Spinal cord (tissue), 10 donors: Measurements from ENCODE around the gene PDE1A. TPM values are rescaled to one million over a fixed set of nuclear protein-coding genes. Genes with fewer than 3 reads are reported as not detected.

Experiments
- DNase-seq, 6 donors: peaks; one replicate each; pipeline versions ENCODE4 v3.0.0 to v3.0.0-alpha.2; 2013 to 2015; ENCODE audit warnings: low spot score in 6 of 6, low read depth in 4 of 6
- H3K27ac ChIP-seq: one replicate; pipeline ENCODE4 v1.5.1; 2013; ENCODE audit warnings: low read depth, low read length, control low read depth
- H3K27me3 ChIP-seq: one replicate; pipeline ENCODE4 v1.6.1; 2013; ENCODE audit warnings: low read length; ENCODE audit not compliant: control insufficient read depth, insufficient read depth
- H3K36me3 ChIP-seq: one replicate; pipeline ENCODE4 v1.6.1; 2013; ENCODE audit warnings: low read length; ENCODE audit not compliant: control insufficient read depth, insufficient read depth
- H3K4me1 ChIP-seq: one replicate; pipeline ENCODE4 v1.6.1; 2013; ENCODE audit warnings: low read length; ENCODE audit not compliant: control insufficient read depth, insufficient read depth
- H3K4me3 ChIP-seq: one replicate; pipeline ENCODE4 v1.5.1; 2013; ENCODE audit warnings: low read depth, low read length, control low read depth
- H3K9me3 ChIP-seq: one replicate; pipeline ENCODE4 v1.6.1; 2013; ENCODE audit warnings: low read length; ENCODE audit not compliant: control insufficient read depth, insufficient read depth
- WGBS: methylation state at CpG from one replicate; pipeline ENCODE4 v1.1.5; 2013; ENCODE audit warnings: missing lambda C conversion rate; ENCODE audit not compliant: insufficient coverage; 5-methylcytosine and 5-hydroxymethylcytosine counted together
- polyA plus RNA-seq, 2 donors: library from polyadenylated mRNA; unstranded; fragments of 120-200 nt; gene quantifications; one replicate each; pipeline ENCODE4 v1.2.1, GENCODE V29; 2013; ENCODE audit not compliant: insufficient read length in 2 of 2
- total RNA-seq, 2 donors: library from RNA; depleted of rRNA in 1 of 2; stranded (reverse); fragments of 120-200 nt in 1 of 2; fragments of >200 nt in 1 of 2; gene quantifications; one replicate each; pipeline versions ENCODE4 v1.2.3 to v1.2.4, GENCODE V29; 2013 to 2014
- donor health status: healthy.

PDE1A gene
- total and polyA plus RNA-seq, 4 donors = 8.7 to 73.8 (median 23.3) TPM

DNA sequence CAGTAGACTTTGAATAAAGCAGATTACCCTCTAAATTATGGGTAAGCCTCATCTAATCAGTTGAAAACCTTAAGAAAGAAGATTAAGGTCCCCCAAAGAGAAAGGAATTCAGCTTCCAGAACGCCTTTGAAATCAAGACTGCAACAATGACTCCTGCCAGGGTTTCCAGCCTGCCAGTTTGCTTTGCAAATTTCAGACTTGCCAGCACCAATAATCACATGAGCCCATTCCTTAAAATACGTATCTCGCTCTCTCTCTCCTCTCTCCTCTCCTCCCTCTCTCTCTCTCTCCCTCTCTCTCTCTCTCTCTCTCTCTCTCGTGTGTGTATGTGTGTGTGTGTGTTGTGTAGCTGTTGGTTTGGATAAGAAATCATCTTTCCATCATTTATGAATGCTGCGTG lies 184.2 kb downstream of the PDE1A start:
- no CpG with 5 or more reads among the region's 5 CpGs for WGBS
- DNase-seq = peak in 1 of 6 donors; percentile 75
- no peaks in the 10 kb centered on the region for H3K36me3 ChIP-seq

DNA sequence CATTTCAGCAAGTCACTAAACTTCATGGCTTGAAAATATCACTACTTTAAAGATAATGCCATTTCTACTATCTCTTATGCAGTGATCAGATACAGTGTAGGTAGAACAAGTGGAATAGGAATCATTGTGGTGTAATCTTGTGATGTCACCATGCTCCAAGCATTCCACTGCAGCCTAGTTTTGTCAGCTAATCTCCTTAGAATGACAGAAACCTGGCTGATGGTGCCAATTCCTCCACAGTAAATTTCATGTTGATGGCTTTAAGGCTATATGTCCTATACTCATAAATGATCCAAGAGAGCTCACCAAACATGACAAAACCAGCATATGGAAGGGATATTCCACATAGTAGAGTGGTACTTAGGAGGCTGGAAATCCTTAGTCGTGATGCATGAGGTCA lies 184.9 kb downstream of the PDE1A start:
- DNase-seq = no peak
- H3K27ac ChIP-seq = no peak overlapping the region
- WGBS = 100% methylated on average over 1 of the region's 1 CpG

More for the DNA sequence above, 184.2 kb downstream of the PDE1A start:
- no peaks in the 10 kb centered on the region for H3K27me3 ChIP-seq
- no peaks in the 10 kb centered on the region for H3K4me1 ChIP-seq
- no peak overlapping the region for H3K27ac ChIP-seq
- no peak overlapping the region for H3K4me3 ChIP-seq
- no peaks in the 10 kb centered on the region for H3K9me3 ChIP-seq

DNA sequence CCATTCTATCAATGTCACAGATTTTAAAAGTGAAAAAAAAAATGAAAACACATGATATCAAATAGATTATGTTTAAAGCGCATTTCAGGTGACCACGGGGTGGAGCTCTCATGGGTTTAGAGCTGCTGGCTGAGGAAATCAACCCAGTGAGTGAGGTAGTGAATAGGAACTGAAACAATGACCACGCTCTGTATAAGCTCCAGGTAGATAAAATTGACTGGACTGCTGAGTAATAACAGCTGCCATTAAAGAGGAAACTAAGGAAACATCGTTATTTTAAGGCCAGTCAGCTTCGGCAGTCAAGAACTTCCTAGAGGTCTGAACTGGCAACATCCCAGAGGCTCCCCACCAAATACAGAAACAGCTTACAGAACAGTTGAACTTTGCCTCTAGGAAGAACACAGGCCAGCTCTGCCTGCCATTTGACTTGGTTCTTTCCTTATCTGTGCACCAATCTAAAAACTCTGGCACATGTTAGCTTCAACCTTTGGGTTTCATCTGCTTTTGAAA lies 185.9 kb downstream of the PDE1A start:
- Histone ChIP-seq H3K9me3 (no peaks in the 10 kb centered on the region), H3K4me1 (no peaks in the 10 kb centered on the region), H3K27ac (no peak overlapping the region), H3K4me3 (no peak overlapping the region), H3K27me3 (no peaks in the 10 kb centered on the region), H3K36me3 (no peaks in the 10 kb centered on the region)
- 50% methylated on average over 4 of the region's 5 CpGs for WGBS
- peak in 2 of 6 donors; percentile 15 to 18 for DNase-seq

More for the DNA sequence above, 184.9 kb downstream of the PDE1A start:
- Histone ChIP-seq H3K27me3 (no peaks in the 10 kb centered on the region), H3K9me3 (no peaks in the 10 kb centered on the region), H3K4me3 (no peak overlapping the region), H3K4me1 (no peaks in the 10 kb centered on the region), H3K36me3 (no peaks in the 10 kb centered on the region)

DNA sequence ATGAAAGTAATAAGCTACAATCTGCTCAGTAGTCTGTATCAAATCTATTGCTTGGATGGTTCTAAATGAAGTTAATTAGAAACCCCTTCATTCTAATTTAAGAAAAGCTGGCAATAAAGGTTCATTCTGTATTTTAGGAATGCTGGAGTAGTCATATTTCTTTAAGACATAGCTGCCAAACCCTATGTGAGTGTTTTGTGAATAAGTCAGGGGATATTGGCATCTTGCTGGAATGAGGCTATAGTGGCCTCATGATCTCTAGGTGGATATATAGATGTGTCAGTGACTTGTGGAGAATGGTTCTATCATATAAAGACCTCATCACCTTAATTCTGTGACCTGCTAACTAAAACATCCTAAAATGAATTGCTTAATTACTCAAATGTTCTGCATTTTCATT lies 196.3 kb downstream of the PDE1A start:
- Histone ChIP-seq H3K27me3 (no peaks in the 10 kb centered on the region), H3K36me3 (no peaks in the 10 kb centered on the region), H3K4me1 (no peaks in the 10 kb centered on the region), H3K4me3 (no peak overlapping the region), H3K9me3 (no peaks in the 10 kb centered on the region), H3K27ac (no peak overlapping the region)
- peak in 1 of 6 donors; percentile 46 for DNase-seq

DNA sequence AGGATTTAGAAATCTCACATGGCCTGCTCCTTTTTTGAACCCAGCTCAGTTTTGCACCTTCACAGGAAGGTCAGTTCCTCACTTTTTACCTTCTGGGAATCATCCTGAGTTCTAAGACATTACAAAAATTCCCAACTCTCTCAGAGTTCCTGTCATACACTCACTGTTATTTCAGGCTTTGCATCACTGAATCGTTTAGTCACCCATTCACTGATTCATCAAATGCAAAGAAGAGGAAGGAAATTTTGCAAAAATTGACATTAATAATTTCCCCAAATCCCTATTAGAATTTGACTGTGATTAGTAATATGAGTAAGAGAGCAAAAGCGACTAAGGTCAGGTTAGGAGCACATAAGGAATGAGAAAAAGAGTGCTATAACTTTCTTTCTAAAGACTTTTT lies 197.5 kb downstream of the PDE1A start:
- Histone ChIP-seq H3K4me3 (no peak overlapping the region), H3K27me3 (no peaks in the 10 kb centered on the region), H3K36me3 (no peaks in the 10 kb centered on the region), H3K9me3 (no peaks in the 10 kb centered on the region), H3K27ac (no peak overlapping the region), H3K4me1 (no peaks in the 10 kb centered on the region)
- no CpG with 5 or more reads among the region's 2 CpGs for WGBS
- DNase-seq = no peak

DNA sequence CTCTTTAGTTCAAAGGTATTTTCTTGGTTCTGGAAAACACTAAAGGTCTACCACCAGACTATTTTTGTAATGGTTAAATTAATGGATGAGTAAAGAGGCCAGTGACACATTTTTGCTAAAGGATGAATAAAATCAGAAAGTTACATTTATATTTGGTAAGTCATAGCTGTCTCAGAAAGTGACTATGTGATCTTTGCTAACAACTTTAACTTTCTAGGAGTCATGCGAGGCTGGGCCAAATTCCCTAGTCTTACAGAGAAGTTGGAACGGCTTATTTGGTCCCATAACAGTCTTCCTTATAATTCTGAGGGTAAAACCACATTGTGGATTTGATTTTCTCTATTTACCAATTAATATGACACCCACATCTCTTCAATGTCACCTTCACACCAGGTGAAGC lies 198.1 kb downstream of the PDE1A start:
- Histone ChIP-seq H3K9me3 (no peaks in the 10 kb centered on the region), H3K4me3 (no peak overlapping the region), H3K27me3 (no peaks in the 10 kb centered on the region), H3K4me1 (no peaks in the 10 kb centered on the region), H3K27ac (no peak overlapping the region), H3K36me3 (no peaks in the 10 kb centered on the region)
- no peak for DNase-seq
- WGBS = no CpG with 5 or more reads among the region's 2 CpGs

DNA sequence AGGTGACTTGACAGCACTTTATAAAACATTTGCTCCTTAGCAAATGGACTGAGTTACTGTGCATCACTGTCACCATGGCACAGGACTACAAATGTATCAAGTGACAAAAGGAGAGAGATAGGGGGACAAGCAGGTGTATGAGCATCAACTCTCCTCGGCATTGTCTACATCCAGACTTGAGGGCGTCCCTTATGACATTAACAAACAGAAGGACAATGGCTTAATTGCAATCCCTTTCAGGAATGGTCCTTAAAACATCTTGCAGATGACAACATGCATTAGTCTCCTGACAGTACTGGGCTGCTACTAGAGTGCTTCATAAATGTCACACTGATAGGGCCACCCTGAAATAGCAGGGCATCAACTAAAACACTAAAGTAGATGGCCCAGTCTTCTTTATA lies 198.8 kb downstream of the PDE1A start:
- Histone ChIP-seq H3K9me3 (no peaks in the 10 kb centered on the region), H3K27ac (no peak overlapping the region), H3K4me1 (no peaks in the 10 kb centered on the region), H3K36me3 (no peaks in the 10 kb centered on the region), H3K27me3 (no peaks in the 10 kb centered on the region), H3K4me3 (no peak overlapping the region)
- WGBS = 35% methylated on average over 2 of the region's 2 CpGs
- DNase-seq = no peak

DNA sequence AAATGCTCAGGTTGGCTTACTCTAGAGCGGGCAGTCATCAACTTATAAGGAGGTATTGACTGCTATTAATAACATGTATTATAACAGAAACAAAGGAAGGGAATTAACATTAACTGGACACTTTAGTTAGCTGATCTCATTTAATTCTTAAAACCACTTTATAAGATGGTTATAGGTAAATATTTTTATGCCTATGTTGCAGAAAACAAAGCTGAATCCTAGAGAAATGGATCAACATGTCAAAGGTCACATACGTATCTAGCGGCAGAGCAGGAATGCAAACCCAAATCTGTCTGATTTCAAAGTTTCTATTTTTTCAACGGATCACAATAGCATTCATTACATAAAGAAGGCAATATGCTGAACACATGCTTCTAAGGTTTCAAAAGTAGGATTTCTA lies 200.0 kb downstream of the PDE1A start:
- H3K36me3 ChIP-seq = no peaks in the 10 kb centered on the region
- no CpG with 5 or more reads among the region's 4 CpGs for WGBS
- no peak overlapping the region for H3K27ac ChIP-seq
- no peaks in the 10 kb centered on the region for H3K4me1 ChIP-seq
- H3K27me3 ChIP-seq = no peaks in the 10 kb centered on the region
- no peak overlapping the region for H3K4me3 ChIP-seq
- H3K9me3 ChIP-seq = peaks cover 1% of the 10 kb centered on the region
- no peak for DNase-seq

DNA sequence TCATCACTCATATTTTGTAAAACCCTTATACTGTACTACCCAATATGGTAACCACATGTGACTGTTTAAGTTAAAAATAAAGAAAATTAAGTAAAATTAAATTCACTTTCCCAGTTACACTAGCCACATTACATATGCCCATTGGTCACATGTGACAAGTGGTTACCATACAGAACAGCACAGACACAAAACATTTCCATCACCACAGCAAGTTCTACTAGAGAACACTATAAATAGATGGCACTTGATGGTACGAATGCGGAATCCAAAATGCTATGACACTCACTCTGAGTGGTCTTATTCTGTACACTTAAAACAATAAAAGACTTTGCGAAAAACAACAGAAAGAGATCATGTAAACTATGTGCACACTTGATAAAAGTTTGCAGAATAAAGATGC lies 202.2 kb downstream of the PDE1A start:
- Histone ChIP-seq H3K4me1 (no peaks in the 10 kb centered on the region), H3K36me3 (no peaks in the 10 kb centered on the region), H3K27me3 (no peaks in the 10 kb centered on the region), H3K27ac (no peak overlapping the region), H3K4me3 (no peak overlapping the region), H3K9me3 (peaks cover 1% of the 10 kb centered on the region)
- no peak for DNase-seq
- WGBS = no CpG with 5 or more reads among the region's 3 CpGs

DNA sequence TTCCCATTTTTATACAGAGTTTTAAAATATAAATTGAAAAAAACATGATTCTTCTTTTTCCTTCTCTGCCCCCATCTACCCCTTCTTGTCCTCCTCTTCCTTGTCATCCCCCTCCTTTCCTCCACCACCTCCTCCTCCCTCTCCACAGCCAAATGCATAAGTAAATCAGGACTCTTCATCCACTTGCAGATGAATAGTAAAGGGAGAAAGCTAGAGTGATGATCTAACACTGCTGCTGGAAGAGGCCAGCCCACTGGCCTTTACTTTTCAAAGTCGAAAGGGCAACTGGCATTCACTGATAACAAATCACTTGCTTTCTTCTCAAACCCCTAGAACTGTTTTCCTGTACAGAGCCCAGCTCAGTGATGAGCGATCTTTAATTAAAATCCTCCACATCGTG lies 205.8 kb downstream of the PDE1A start:
- Histone ChIP-seq H3K9me3 (peaks cover 1% of the 10 kb centered on the region), H3K27ac (peak overlapping the region; percentile 82), H3K36me3 (no peaks in the 10 kb centered on the region), H3K4me3 (no peak overlapping the region), H3K4me1 (no peaks in the 10 kb centered on the region), H3K27me3 (no peaks in the 10 kb centered on the region)
- peak in 2 of 6 donors; percentile 19 to 49 for DNase-seq
- WGBS = no CpG with 5 or more reads among the region's 3 CpGs
